ENCODE data around the gene KLK5. TPM values are rescaled to one million over a fixed set of nuclear protein-coding genes. Genes with fewer than 3 reads are reported as not detected.

KLK5 gene
- total and polyA plus RNA-seq, 5 donors from 2014 or later: not detected

DNA sequence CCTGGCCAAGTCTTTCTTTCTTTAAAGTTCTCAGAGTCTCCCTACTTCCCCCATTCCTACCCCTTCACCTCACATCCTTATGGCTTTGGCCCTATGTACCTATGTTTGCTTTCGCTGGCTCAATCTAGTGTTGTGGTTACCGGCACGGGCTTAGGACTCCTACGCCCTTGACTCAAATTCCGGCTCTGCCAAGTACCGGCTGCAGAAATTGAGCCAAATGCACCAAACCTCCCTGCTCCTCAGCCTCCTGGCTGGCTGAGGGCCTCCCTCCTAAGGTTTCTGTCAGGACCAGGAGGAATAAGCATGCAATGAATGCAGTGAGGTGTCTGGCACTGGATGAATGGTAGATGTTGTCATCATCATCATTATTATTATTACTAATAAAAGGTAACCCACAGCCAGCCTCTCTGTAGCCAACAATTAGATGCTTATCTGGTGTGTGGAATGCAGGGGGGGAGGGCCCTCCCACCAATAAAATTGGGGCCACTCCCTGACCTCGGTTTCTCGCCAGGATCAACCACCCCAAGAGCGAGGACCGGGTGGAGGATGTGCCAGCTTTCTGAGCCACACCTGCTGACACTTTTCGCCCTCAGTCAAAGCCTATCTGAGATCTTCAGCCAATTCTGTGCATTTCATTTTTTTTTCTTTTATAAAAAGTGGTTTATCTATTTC lies 20.7 kb downstream of the KLK5 start:
- Mint-ChIP-seq H3K4me1 (peaks cover 0 to 3% (median 0%) of the 10 kb centered on the region in 4 donors), H3K27me3 (peaks cover 18% of the 10 kb centered on the region), H3K36me3 (no peaks in the 10 kb centered on the region), H3K4me3 (no peak overlapping the region), H3K9me3 (peaks cover 0 to 1% (median 0%) of the 10 kb centered on the region in 7 donors), H3K27ac (peak overlapping the region in 1 of 3 donors; percentile 81)
- no peaks in the 10 kb centered on the region for H3K27me3 ChIP-seq (ENCODE audit: control insufficient read depth, insufficient read depth, low read length)
- no peak overlapping the region for H3K4me3 ChIP-seq (ENCODE audit: low read depth, low read length)
- no peak for DNase-seq
- H3K27ac ChIP-seq (ENCODE audit: insufficient read depth, low read length, poor library complexity, severe bottlenecking): no peak overlapping the region
- no peak for ATAC-seq (ENCODE audit: low read depth in 2 of 2)
- H3K4me1 ChIP-seq (ENCODE audit: control insufficient read depth, insufficient read depth, low read length, poor library complexity, severe bottlenecking): no peaks in the 10 kb centered on the region
- no peaks in the 10 kb centered on the region for H3K9me3 ChIP-seq (ENCODE audit: control insufficient read depth in 2 of 2, low read length in 2 of 2)
- no peaks in the 10 kb centered on the region for H3K36me3 ChIP-seq (ENCODE audit: control insufficient read depth, insufficient read depth, low read length)

- Histone ChIP-seq H3K9me3 (ENCODE audit: control insufficient read depth in 2 of 2, low read length in 2 of 2) (no peaks in the 10 kb centered on the region), H3K4me3 (ENCODE audit: low read depth, low read length) (no peak overlapping the region), H3K36me3 (ENCODE audit: control insufficient read depth, insufficient read depth, low read length) (no peaks in the 10 kb centered on the region), H3K27me3 (ENCODE audit: control insufficient read depth, insufficient read depth, low read length) (no peaks in the 10 kb centered on the region), H3K27ac (ENCODE audit: insufficient read depth, low read length, poor library complexity, severe bottlenecking) (no peak overlapping the region), H3K4me1 (ENCODE audit: control insufficient read depth, insufficient read depth, low read length, poor library complexity, severe bottlenecking) (no peaks in the 10 kb centered on the region)
- peak overlapping the region in 1 of 3 donors; percentile 58 for H3K27ac Mint-ChIP-seq
- ATAC-seq (ENCODE audit: low read depth in 2 of 2) (no peak), DNase-seq (no peak)
- H3K27me3 Mint-ChIP-seq: peaks cover 18% of the 10 kb centered on the region
- H3K4me1 Mint-ChIP-seq: peaks cover 0 to 3% (median 0%) of the 10 kb centered on the region in 4 donors
- no peaks in the 10 kb centered on the region for H3K9me3 Mint-ChIP-seq
- no peak overlapping the region for H3K4me3 Mint-ChIP-seq
- H3K36me3 Mint-ChIP-seq: no peaks in the 10 kb centered on the region
These were observed 21.8 kb downstream of the KLK5 start for GRCh38 chr19:50931023-50931422.

DNA sequence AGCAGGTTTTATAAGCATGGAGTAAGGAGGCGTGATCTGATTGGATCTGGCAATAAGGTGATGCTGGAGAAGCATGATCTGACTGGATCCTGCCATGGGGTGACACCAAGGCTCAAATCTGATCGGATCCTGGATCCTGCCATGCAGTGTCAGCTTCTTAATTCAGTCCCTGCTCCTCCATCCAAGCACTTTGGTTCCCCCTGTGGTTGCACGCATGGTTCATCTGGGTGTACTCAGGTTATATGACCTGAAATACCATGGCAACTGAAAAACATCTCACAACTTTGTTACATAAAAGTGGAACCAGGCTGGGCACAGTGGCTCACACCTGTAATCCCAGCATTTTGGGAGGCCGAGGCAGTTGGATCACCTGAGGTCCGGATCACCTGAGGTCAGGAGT lies 24.0 kb downstream of the KLK5 start:
- ATAC-seq (ENCODE audit: low read depth in 2 of 2): no peak
- no peak overlapping the region for H3K4me3 ChIP-seq (ENCODE audit: low read depth, low read length)
- H3K27me3 ChIP-seq (ENCODE audit: control insufficient read depth, insufficient read depth, low read length): no peaks in the 10 kb centered on the region
- no peak overlapping the region for H3K27ac ChIP-seq (ENCODE audit: insufficient read depth, low read length, poor library complexity, severe bottlenecking)
- H3K4me1 ChIP-seq (ENCODE audit: control insufficient read depth, insufficient read depth, low read length, poor library complexity, severe bottlenecking): no peaks in the 10 kb centered on the region
- Mint-ChIP-seq H3K4me3 (no peak overlapping the region), H3K4me1 (peaks cover 0 to 3% (median 0%) of the 10 kb centered on the region in 4 donors), H3K36me3 (no peaks in the 10 kb centered on the region), H3K27ac (no peak overlapping the region), H3K27me3 (peaks cover 18% of the 10 kb centered on the region), H3K9me3 (peaks cover 0 to 1% (median 0%) of the 10 kb centered on the region in 7 donors)
- no peaks in the 10 kb centered on the region for H3K36me3 ChIP-seq (ENCODE audit: control insufficient read depth, insufficient read depth, low read length)
- DNase-seq: no peak
- no peaks in the 10 kb centered on the region for H3K9me3 ChIP-seq (ENCODE audit: control insufficient read depth in 2 of 2, low read length in 2 of 2)

DNA sequence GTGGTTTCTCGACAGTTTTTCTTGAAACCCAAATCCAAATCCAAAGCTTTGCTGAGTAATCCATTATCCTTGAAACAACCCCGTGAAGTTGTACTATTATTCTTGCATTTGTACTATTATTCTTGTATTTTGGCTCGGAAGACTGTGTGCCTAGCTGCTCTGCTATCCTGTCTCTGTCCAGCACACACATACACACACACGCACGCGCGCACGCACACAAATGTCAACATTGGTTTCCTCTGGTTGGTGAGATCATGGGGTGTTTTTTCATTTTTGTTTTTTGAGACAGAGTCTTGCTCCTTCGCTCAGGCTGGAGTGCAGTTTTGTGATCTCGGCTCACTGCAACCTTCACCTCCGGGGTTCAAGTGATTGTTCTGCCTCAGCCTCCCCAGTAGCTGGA lies 26.7 kb downstream of the KLK5 start:
- no peak overlapping the region for H3K27ac Mint-ChIP-seq
- Histone ChIP-seq H3K27me3 (ENCODE audit: control insufficient read depth, insufficient read depth, low read length) (no peaks in the 10 kb centered on the region), H3K36me3 (ENCODE audit: control insufficient read depth, insufficient read depth, low read length) (no peaks in the 10 kb centered on the region), H3K4me1 (ENCODE audit: control insufficient read depth, insufficient read depth, low read length, poor library complexity, severe bottlenecking) (peaks cover 6% of the 10 kb centered on the region), H3K4me3 (ENCODE audit: low read depth, low read length) (no peak overlapping the region), H3K27ac (ENCODE audit: insufficient read depth, low read length, poor library complexity, severe bottlenecking) (no peak overlapping the region), H3K9me3 (ENCODE audit: control insufficient read depth in 2 of 2, low read length in 2 of 2) (no peaks in the 10 kb centered on the region)
- H3K9me3 Mint-ChIP-seq: peaks cover 0 to 3% (median 0%) of the 10 kb centered on the region in 7 donors
- H3K27me3 Mint-ChIP-seq: peaks cover 26% of the 10 kb centered on the region
- H3K4me1 Mint-ChIP-seq: peaks cover 0 to 11% (median 7%) of the 10 kb centered on the region in 4 donors
- H3K4me3 Mint-ChIP-seq: no peak overlapping the region
- ATAC-seq (ENCODE audit: low read depth in 2 of 2): no peak
- DNase-seq: no peak
- H3K36me3 Mint-ChIP-seq: no peaks in the 10 kb centered on the region

DNA sequence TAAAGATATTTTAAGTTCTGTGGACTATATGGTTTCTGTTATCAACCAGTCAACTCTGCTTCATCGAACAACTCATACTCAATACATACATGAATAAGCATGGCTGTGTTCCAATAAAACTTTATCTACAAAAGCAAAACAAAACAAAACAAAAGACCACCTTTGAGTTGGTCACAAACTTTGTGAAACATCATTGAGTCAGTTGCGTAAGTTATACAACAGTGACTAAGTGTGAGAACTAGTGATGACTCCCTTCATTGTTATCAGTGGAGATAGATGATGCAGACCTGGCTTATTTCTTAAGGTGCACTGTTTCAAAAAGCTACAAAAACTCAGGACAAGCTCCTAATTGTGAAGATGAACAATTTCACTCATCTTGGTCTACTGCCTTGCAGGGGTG lies 27.1 kb downstream of the KLK5 start:
- Mint-ChIP-seq H3K4me3 (no peak overlapping the region), H3K27me3 (peaks cover 25% of the 10 kb centered on the region), H3K36me3 (no peaks in the 10 kb centered on the region), H3K4me1 (peaks cover 0 to 11% (median 7%) of the 10 kb centered on the region in 4 donors), H3K9me3 (peaks cover 0 to 3% (median 0%) of the 10 kb centered on the region in 7 donors), H3K27ac (no peak overlapping the region)
- no peak overlapping the region for H3K27ac ChIP-seq (ENCODE audit: insufficient read depth, low read length, poor library complexity, severe bottlenecking)
- no peaks in the 10 kb centered on the region for H3K36me3 ChIP-seq (ENCODE audit: control insufficient read depth, insufficient read depth, low read length)
- H3K27me3 ChIP-seq (ENCODE audit: control insufficient read depth, insufficient read depth, low read length): no peaks in the 10 kb centered on the region
- ATAC-seq (ENCODE audit: low read depth in 2 of 2) (no peak), DNase-seq (no peak)
- no peaks in the 10 kb centered on the region for H3K9me3 ChIP-seq (ENCODE audit: control insufficient read depth in 2 of 2, low read length in 2 of 2)
- H3K4me1 ChIP-seq (ENCODE audit: control insufficient read depth, insufficient read depth, low read length, poor library complexity, severe bottlenecking): peaks cover 6% of the 10 kb centered on the region
- H3K4me3 ChIP-seq (ENCODE audit: low read depth, low read length): no peak overlapping the region

DNA sequence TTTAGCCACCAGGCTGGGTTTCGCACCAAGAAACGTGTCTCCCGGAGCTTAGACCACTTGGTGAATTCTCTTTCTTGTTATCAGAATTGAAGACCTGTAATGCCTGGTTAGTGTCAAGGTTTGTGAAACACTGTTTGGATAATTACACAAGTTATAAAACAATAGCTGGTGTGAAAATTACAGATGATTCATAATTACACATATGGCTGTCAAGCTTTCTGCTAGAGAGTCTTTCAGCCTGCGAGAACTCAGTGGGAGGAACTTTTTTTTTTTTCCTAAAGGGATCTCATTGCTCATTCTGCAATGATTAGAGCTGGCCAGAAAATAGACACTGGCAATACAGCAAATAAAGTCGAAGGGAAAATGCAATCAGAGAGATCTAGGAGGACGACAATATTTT lies 28.3 kb downstream of the KLK5 start:
- H3K27me3 ChIP-seq (ENCODE audit: control insufficient read depth, insufficient read depth, low read length): no peaks in the 10 kb centered on the region
- H3K27me3 Mint-ChIP-seq: peaks cover 19% of the 10 kb centered on the region

DNA sequence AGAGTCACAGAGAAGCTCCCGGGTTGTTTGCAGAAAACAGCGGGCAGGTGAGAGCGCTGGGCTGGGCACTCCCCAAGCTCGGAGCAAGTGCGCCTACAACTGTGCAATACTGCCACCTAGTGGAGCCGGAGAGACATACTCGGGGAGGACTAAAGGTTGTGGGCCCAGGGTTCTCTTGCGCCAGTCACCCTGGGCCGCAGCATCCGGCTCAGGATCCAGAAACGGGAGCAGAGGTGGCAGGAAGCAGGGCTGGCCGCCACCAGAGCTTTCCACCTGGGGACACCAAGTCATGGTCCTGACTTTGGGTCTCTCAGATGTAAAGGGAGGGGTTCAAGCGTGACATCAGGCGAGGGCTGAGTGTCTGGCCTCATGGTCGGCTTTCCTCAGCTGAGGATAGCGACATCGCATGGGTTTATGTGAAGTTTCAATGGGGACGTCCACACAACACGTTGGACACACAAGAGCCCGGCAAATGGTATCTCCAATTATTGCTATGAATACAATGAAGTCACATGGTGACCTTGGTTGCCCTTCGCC lies 30.5 kb downstream of the KLK5 start:
- no peak overlapping the region for H3K27ac Mint-ChIP-seq
- no peak overlapping the region for H3K4me3 ChIP-seq (ENCODE audit: low read depth, low read length)
- peak; percentile 69 to 84 for ATAC-seq (ENCODE audit: low read depth in 2 of 2)
- H3K36me3 ChIP-seq (ENCODE audit: control insufficient read depth, insufficient read depth, low read length): no peaks in the 10 kb centered on the region
- no peak overlapping the region for H3K27ac ChIP-seq (ENCODE audit: insufficient read depth, low read length, poor library complexity, severe bottlenecking)
- peaks cover 0 to 4% (median 0%) of the 10 kb centered on the region in 7 donors for H3K9me3 Mint-ChIP-seq
- DNase-seq: peak; percentile 53 to 82 (median 67)
- peaks cover 24% of the 10 kb centered on the region for H3K27me3 Mint-ChIP-seq
- no peaks in the 10 kb centered on the region for H3K27me3 ChIP-seq (ENCODE audit: control insufficient read depth, insufficient read depth, low read length)
- peaks cover 0 to 9% (median 6%) of the 10 kb centered on the region in 4 donors for H3K4me1 Mint-ChIP-seq
- H3K4me1 ChIP-seq (ENCODE audit: control insufficient read depth, insufficient read depth, low read length, poor library complexity, severe bottlenecking): peaks cover 6% of the 10 kb centered on the region
- no peaks in the 10 kb centered on the region for H3K9me3 ChIP-seq (ENCODE audit: control insufficient read depth in 2 of 2, low read length in 2 of 2)
- H3K36me3 Mint-ChIP-seq: no peaks in the 10 kb centered on the region
- no peak overlapping the region for H3K4me3 Mint-ChIP-seq

More for the DNA sequence above, 28.3 kb downstream of the KLK5 start:
- Histone ChIP-seq H3K36me3 (ENCODE audit: control insufficient read depth, insufficient read depth, low read length) (no peaks in the 10 kb centered on the region), H3K4me3 (ENCODE audit: low read depth, low read length) (no peak overlapping the region), H3K9me3 (ENCODE audit: control insufficient read depth in 2 of 2, low read length in 2 of 2) (no peaks in the 10 kb centered on the region), H3K4me1 (ENCODE audit: control insufficient read depth, insufficient read depth, low read length, poor library complexity, severe bottlenecking) (peaks cover 6% of the 10 kb centered on the region), H3K27ac (ENCODE audit: insufficient read depth, low read length, poor library complexity, severe bottlenecking) (no peak overlapping the region)
- Mint-ChIP-seq H3K4me3 (no peak overlapping the region), H3K36me3 (no peaks in the 10 kb centered on the region), H3K27ac (no peak overlapping the region), H3K4me1 (peaks cover 0 to 9% (median 6%) of the 10 kb centered on the region in 4 donors), H3K9me3 (peaks cover 0 to 3% (median 0%) of the 10 kb centered on the region in 7 donors)
- ATAC-seq (ENCODE audit: low read depth in 2 of 2): no peak
- DNase-seq: no peak

Measured in CD4-positive, CD25-positive, alpha-beta regulatory T cell (primary cell).